ENCODE results near the gene SUFU.

DNA sequence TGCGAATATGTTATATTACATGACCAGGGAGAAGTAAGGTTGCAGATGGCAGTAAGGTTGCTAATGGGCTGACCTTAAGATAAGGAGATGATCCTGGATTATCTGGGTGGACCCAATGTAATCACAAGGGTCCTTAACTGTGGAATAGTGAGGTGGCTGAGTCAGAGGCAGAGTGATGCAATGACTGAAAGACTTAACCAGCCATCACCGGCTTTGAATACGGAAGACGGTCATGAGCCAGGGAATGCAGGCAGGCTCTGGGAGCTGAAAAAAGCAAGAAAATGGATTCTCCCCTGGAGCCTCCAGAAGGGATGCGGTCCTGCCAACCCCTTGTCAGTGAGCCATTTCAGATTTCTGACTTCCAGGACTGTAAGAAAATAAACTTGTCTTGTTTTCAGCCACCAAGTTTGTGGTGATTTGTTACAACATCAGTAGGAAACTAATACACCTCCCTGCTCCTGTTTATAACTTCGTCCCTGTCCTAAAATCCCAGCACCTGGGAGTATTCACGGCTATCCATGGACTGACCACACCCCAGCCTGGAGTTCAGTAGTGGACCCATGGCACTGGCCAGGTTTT lies 47.8 kb upstream of the SUFU start:
- TF ChIP-seq POLR2AphosphoS5 (IDR thresholded peaks at IDR 0.05): peak in 1 of 3 donors; percentile 21
- TF ChIP-seq, protein P1, sequence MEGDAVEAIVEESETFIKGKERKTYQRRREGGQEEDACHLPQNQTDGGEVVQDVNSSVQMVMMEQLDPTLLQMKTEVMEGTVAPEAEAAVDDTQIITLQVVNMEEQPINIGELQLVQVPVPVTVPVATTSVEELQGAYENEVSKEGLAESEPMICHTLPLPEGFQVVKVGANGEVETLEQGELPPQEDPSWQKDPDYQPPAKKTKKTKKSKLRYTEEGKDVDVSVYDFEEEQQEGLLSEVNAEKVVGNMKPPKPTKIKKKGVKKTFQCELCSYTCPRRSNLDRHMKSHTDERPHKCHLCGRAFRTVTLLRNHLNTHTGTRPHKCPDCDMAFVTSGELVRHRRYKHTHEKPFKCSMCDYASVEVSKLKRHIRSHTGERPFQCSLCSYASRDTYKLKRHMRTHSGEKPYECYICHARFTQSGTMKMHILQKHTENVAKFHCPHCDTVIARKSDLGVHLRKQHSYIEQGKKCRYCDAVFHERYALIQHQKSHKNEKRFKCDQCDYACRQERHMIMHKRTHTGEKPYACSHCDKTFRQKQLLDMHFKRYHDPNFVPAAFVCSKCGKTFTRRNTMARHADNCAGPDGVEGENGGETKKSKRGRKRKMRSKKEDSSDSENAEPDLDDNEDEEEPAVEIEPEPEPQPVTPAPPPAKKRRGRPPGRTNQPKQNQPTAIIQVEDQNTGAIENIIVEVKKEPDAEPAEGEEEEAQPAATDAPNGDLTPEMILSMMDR (IDR thresholded peaks at IDR 0.05 in 8 of 11, conservative IDR thresholded peaks at IDR 0.05 in 3 of 11): no peak
- TF ChIP-seq POLR2A (IDR thresholded peaks at IDR 0.05): no peak

Data from spleen (tissue), 7 donors.